A204.1 (cell line): ENCODE results near the gene PRPF38B.

ENCODE experiments used
- FAIRE-seq: peaks from 2 replicates; lab custom pipeline; 2012; peaks lifted over from hg19 to GRCh38; lab: Jason Lieb, UNC

The PRPF38B gene

DNA sequence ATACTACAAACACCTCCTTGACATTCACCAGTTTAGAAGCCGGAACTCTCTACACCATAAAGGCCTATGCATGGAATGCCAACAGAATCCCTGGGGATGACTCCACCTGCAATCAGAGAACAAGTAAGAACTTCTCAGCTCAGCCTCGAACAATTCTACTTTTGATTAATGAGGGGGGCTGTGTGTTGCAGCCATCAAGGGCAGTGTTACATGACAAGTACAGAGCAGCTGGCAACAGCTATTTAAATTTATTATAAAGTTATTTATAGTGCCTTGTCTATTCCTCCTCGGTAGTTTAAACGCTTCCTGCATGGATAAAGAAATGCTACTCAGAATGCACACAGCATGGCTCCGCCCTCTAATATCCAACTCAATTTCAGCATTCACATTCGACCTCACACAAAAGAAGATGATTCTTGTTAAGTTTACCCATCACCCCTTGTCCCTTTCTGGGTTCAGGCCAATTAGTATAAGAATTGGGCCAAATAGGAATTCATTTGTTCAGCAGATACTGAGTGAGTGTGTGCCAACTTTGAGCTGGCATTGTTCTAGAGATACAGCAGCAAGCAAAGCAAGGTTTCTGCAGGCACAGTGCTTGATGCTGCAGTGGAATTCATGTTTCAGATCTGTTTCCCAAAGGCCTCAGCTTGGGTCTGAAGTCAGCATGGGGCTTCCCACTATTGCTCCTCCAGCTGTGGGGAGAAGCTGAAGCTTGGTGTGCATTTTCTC lies 27.0 kb downstream of the PRPF38B start:
- FAIRE-seq, result no peak

- no peak for FAIRE-seq
Measured at GRCh38 chr1:108719656-108720435, 27.7 kb downstream of the PRPF38B start.

DNA sequence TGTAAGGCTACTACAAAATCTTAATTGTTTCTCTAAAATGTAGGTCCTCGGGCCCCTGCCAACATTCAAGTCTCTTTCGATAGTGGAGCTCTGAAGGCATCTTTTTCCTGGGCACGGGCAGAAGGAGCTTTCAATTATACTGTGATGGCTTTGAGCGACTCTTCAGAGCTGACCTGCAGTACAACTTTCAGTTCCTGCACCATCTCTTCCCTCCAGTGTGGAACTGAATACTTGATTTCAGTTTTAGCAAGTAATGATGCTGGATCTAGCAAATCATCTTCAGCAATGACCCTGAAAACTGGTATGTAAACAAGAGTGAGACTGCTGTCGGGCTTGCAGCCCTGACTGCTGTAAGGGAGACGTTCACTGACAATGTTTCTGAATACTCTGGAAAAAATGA lies 30.2 kb downstream of the PRPF38B start:
- FAIRE-seq, result no peak

DNA sequence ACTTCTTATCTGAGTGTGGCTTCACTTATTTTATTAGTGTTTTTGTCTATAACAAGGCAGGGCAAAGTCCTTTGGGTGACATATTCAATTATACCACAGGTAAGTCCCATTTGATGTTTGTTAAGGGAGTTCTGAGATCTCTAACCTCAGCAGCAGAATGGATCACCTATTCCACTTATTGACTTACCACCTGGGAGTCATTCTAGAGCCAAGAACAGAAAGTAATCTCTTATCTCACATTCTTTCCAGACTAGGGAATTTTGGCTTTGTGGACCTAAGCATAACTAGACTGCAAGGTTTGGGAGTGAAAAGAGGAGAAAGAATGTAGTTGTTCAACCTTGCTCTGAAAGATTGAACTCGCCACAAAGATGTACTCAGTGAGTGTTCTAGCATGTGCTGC lies 33.8 kb downstream of the PRPF38B start:
- no peak for FAIRE-seq

DNA sequence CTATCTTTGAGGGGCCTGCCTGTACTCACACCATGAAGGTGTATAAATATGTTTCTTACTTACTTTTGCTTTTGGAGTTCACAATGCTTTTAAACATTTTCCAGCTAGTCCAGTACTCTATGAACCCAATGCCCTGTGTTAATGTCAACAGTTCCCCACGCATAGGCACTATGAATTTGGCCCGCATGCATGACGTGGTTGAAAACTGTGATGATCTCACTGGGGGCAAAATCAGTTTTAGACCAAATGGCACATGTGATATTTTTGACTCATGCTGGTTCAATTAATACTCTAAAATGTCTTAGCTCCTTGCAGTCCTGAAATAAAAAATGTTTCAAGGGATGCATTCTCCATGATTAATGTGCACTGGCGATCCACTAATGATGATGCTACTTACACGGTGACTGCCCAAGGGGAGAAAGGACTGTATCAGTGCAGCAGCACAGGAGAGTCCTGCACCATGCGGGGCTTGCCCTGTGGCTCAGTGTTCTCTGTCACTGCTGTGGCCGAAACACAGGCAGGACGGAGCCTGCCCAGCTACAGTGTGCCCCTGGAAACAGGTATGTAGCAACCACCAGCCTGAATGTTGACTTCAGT lies 36.3 kb downstream of the PRPF38B start:
- no peak for FAIRE-seq

- no peak for FAIRE-seq
Measured at GRCh38 chr1:108729481-108729880, 37.4 kb downstream of the PRPF38B start.

DNA sequence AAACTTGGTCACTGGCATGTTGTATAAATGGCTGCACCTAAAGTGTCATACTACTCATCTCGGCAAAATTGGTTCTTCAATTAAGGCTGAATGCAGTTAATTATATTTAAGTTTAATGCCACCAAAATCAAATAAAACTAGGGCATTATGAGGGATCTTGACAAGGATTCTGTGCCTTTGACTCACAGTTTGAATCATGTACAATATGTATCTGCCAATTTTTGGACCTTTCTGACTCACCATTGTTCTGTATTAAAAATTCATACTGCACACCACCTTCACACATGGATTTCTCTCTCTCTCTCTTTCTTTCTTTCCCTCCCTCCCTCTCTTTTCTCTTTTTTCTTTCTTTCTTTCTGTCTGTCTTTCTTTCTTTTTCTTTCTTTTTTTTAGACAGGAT lies 40.3 kb downstream of the PRPF38B start:
- FAIRE-seq, result no peak

- no peak for FAIRE-seq
Measured at GRCh38 chr1:108734171-108734865, 42.2 kb downstream of the PRPF38B start.

DNA sequence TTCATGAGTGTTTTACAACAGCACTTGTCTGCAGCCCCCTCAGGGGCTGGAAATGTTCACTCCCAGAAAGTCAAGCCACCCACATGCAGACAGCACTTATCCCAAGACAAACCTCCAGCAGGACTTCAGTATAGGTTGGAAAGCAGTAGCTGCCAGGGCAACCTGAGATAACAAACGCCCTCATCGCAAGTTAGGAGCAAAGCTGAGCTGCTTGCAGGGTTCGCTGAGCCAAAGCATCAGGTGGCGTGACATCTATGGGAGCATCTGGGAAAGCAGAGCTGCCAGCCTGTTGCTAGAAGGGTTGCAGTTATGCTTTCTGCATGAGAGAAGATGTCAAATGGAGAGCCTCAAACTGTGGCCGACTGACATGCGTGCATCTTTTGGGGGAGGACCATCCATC lies 50.1 kb downstream of the PRPF38B start:
- no peak for FAIRE-seq

- FAIRE-seq, result no peak
Measured at GRCh38 chr1:108745980-108746381, 53.9 kb downstream of the PRPF38B start.

- FAIRE-seq, result peak; percentile 95
Measured at GRCh38 chr1:108746382-108747170, 54.5 kb downstream of the PRPF38B start, which contains the start of gene STXBP3. STXBP3 (plus strand) TSS chr1:108746674; CDS start chr1:108746738, 64 bp downstream.

DNA sequence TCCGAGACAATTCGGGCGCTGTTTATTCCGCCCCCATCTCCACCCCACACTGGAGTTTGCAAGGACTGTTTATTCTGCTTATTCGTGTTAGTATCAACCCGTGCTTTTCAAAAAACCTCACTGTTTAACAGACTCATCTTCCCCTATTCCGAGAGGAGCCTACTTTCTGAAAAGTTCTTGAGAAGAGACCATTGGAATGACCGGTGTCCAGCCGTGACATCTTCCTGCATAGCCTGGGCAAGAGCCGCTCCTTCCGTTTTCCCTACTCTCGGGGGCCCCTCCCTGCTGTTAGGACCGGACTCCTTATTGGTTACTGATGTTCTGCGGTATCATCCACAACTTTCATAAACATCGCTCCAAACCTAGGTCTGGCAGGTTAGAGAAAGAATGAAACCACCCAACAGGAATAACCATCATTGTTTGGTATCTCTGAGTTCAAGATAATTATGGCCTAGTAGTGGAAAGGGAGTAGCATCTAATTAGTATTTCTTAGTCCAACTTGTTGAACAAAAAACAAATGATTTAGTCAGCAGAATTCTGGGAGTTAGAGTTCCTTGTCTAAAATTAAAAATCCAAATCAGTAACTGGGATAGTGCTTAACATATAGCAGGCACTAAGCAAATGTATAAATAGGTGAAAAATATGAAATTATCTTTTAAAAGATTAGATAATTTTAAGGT lies 55.2 kb downstream of the PRPF38B start:
- peak; percentile 85 for FAIRE-seq

DNA sequence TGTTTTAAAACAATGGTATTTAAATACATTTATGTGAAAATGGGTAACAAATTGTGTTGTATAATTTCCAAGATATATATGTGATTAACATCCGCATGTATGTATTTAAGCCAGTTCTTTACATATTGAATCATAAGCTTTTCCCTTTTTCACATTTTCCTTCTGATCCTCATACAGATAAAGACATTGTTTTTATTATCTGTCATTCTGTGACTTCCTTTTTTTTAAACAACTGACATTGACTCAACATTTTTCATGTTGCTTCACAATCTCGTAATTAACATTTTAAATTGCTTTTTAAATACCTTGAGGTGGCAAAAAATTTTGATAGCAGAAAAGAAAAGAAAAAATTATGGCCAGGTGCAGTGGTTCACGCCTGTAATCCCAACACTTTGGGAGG lies 55.8 kb downstream of the PRPF38B start:
- FAIRE-seq, result no peak

DNA sequence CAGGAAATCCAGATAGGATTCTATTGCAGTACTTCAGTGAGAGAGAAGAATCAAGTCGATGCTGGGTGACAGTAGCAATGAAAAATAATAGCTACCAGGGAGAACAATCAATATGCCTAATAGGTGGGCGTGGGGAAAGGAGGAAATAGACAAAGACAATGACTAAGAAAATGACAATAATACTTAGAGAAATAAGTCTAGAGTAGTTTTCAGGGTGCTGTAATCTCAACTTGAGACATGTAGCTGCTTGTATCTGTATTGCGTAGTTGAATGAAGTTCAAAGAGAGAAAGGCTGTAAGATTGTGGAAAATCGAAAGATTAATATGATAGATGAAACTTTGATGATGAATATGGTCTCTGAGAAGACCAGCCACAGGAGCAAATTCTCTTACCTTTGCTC lies 57.0 kb downstream of the PRPF38B start:
- no peak for FAIRE-seq

DNA sequence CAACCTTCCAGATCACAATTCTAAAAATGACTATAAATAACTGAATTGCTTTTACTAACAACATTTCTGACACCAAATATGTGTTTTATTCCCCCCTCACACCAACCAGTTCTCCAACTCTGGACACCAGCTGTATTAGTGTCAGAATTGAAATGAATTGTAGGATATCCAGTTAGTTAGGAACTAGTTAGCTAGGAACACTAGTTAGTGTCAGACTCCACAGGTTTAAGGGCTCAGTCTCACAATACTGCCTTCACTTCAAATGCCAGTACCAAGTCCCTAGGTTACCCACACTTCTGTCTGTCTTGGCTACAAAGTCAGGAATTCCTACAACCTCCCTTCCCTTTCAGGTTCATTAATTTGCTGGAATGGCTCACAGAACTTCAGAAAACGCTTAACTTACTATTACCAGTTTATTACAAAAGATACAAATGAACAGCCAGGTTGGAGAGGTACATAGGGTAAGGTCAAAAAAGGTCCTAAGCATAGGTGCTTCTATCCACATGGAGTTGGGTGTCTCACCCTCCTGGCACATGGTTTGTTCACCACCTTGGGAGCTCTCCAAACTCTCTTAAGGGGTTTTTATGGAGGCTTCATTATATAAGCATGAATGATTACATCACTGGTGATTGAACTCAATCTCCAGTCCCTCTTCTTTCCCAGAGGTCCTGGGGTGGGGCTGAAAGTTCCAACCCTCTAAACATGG lies 58.5 kb downstream of the PRPF38B start:
- no peak for FAIRE-seq
